Neural cell (in vitro differentiated cells): ENCODE results near the gene DEFB131B. TPM values are rescaled to one million over a fixed set of nuclear protein-coding genes. Genes with fewer than 3 reads are reported as not detected.

Source experiments
- H2AFZ ChIP-seq: fragments of 200-600, 300-800 bp; sonication (generic), shearing (Covaris generic); 2 replicates; pipeline ENCODE4 v1.6.0; 2014; ENCODE audit warnings: low read depth, mild to moderate bottlenecking, antibody characterized with exemption, low read length, moderate library complexity
- H3F3A ChIP-seq: fragments of 200-600 bp; shearing (Covaris generic); 2 replicates; pipeline ENCODE4 v1.6.1; 2016; ENCODE audit warnings: mild to moderate bottlenecking, moderate library complexity, mixed read lengths, antibody characterized with exemption, low read length; ENCODE audit not compliant: insufficient read depth, poor library complexity, severe bottlenecking
- H3K27ac ChIP-seq: fragments of 200-600, 300-800 bp; sonication (generic), shearing (Covaris generic); 2 replicates; pipeline ENCODE4 v1.5.1; 2014; ENCODE audit warnings: mild to moderate bottlenecking, low read length, moderate library complexity
- H3K27me3 ChIP-seq: fragments of 300-800, 200-600 bp; sonication (generic), shearing (Covaris generic); 2 replicates; pipeline ENCODE4 v1.6.0; 2014; ENCODE audit warnings: mild to moderate bottlenecking, low read depth, low read length, moderate library complexity; ENCODE audit not compliant: insufficient read depth
- H3K36me3 ChIP-seq: fragments of 300-800, 200-600 bp; sonication (generic), shearing (Covaris generic); 2 replicates; pipeline ENCODE4 v1.5.1; 2014; ENCODE audit warnings: mild to moderate bottlenecking, antibody characterized with exemption, low read length, moderate library complexity; ENCODE audit not compliant: insufficient read depth
- H3K4me2 ChIP-seq: fragments of 300-800, 200-600 bp; sonication (generic), shearing (Covaris generic); 2 replicates; pipeline ENCODE4 v1.6.0; 2014; ENCODE audit warnings: mild to moderate bottlenecking, low read length
- H3K4me3 ChIP-seq: fragments of 300-800, 200-600 bp; sonication (generic), shearing (Covaris generic); 2 replicates; pipeline ENCODE4 v1.5.1; 2014; ENCODE audit warnings: mild to moderate bottlenecking, low read length, moderate library complexity
- H3K79me2 ChIP-seq: fragments of 200-600 bp; shearing (Covaris generic); replicated peaks from 2 replicates; pipeline ENCODE4 v1.6.0; 2014; ENCODE audit warnings: mild to moderate bottlenecking, low read length, moderate library complexity; ENCODE audit not compliant: insufficient read depth
- H3K9ac ChIP-seq: fragments of 300-800, 200-600 bp; sonication (generic), shearing (Covaris generic); 2 replicates; pipeline ENCODE4 v1.6.1; 2016; ENCODE audit warnings: mild to moderate bottlenecking, low read length, mixed read lengths
- H3K9me2 ChIP-seq: fragments of 200-600 bp; shearing (Covaris generic); 2 replicates; pipeline ENCODE4 v1.6.1; 2016; ENCODE audit warnings: mild to moderate bottlenecking, low read length, mixed read lengths; ENCODE audit not compliant: insufficient read depth
- H3K9me3 ChIP-seq: fragments of 200-600, 300-800 bp; sonication (generic), shearing (Covaris generic); 2 replicates; pipeline ENCODE4 v1.6.1; 2016; ENCODE audit warnings: mild to moderate bottlenecking, mixed run types, low read length, moderate library complexity, mixed read lengths
- H4K20me1 ChIP-seq: fragments of 200-600 bp; shearing (Covaris generic); 2 replicates; pipeline ENCODE4 v1.6.1; 2016; ENCODE audit warnings: mild to moderate bottlenecking, mixed run types; ENCODE audit not compliant: insufficient read depth
- CTCF ChIP-seq: fragments of 450-650 bp; IDR thresholded peaks from 2 replicates; pipeline ENCODE4 v1.5.1; 2014; ENCODE audit warnings: antibody characterized with exemption, mild to moderate bottlenecking, moderate library complexity; ENCODE audit not compliant: poor library complexity, severe bottlenecking
- EP300 ChIP-seq: fragments of 450-650 bp; conservative IDR thresholded peaks from 2 replicates; pipeline ENCODE4 v1.6.1; 2014; ENCODE audit warnings: antibody characterized with exemption, mild to moderate bottlenecking, moderate library complexity; ENCODE audit not compliant: poor library complexity, severe bottlenecking
- EZH2 ChIP-seq: fragments of 200-600, 300-800 bp; shearing (Covaris generic), sonication (generic); IDR thresholded peaks from 2 replicates; pipeline ENCODE4 v1.6.1; 2014; ENCODE audit warnings: antibody characterized with exemption, low read length, borderline replicate concordance, mild to moderate bottlenecking; ENCODE audit not compliant: insufficient read depth, poor library complexity, severe bottlenecking
- MXI1 ChIP-seq: fragments of 450-650 bp; conservative IDR thresholded peaks from 2 replicates; pipeline ENCODE4 v1.6.1; 2014; ENCODE audit warnings: antibody characterized with exemption, mild to moderate bottlenecking; ENCODE audit not compliant: poor library complexity, severe bottlenecking
- POLR2AphosphoS5 ChIP-seq: IDR thresholded peaks from 2 replicates; pipeline ENCODE4 v1.6.1; 2012
- RAD21 ChIP-seq: fragments of 450-650 bp; conservative IDR thresholded peaks from 2 replicates; pipeline ENCODE4 v1.6.1; 2014; ENCODE audit warnings: antibody characterized with exemption, mild to moderate bottlenecking, moderate library complexity
- SMC3 ChIP-seq: fragments of 450-650 bp; conservative IDR thresholded peaks from 2 replicates; pipeline ENCODE4 v1.6.1; 2014; ENCODE audit warnings: antibody characterized with exemption, mild to moderate bottlenecking, moderate library complexity; ENCODE audit not compliant: poor library complexity
- TAF1 ChIP-seq: IDR thresholded peaks from 2 replicates; pipeline ENCODE4 v1.6.1; 2012; ENCODE audit warnings: low read depth
- polyA plus RNA-seq: library from polyadenylated mRNA; depleted of rRNA; stranded (reverse); fragments of >200 nt; gene quantifications from 2 replicates; pipeline ENCODE4 v1.2.3, GENCODE V29; 2014
- TF ChIP-seq, protein P1 (sequence below): IDR thresholded peaks from 2 replicates; pipeline ENCODE4 v1.6.1; 2012; ENCODE audit warnings: borderline replicate concordance

Gene DEFB131B
- polyA plus RNA-seq, 1 donor from 2014 or later: not detected

DNA sequence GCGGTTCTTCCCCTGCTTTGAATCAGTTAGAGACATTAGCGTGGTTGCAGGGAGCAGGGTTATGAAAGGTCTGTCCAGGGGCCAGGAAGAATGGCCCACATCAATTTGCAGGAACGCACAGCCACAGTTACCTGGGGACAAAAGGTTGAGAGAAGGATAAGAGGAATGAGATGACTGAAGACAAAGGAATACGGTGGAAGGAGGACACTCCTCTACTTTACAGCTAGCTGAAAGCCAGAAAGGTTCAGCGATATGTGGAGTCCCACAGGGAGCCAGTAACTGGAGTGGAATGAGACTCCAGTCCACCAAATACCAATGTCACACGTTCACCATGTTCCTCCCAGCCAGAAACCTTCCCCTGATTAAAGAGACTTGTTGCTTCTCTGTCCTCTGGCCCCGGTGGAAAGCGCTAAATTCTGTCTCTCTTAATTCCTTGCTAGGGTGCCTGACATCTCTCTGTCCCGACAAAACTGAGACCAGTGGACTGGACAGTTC lies 39.4 kb downstream of the DEFB131B start:
- Histone ChIP-seq H3K9ac (no peak overlapping the region), H3K9me2 (no peaks in the 10 kb centered on the region), H3K79me2 (no peaks in the 10 kb centered on the region), H3K36me3 (no peaks in the 10 kb centered on the region), H3K27me3 (no peaks in the 10 kb centered on the region), H3K27ac (no peak overlapping the region), H3F3A (no peaks in the 10 kb centered on the region), H3K9me3 (no peaks in the 10 kb centered on the region), H4K20me1 (no peaks in the 10 kb centered on the region), H3K4me2 (no peak overlapping the region), H3K4me3 (no peak overlapping the region), H2AFZ (no peak overlapping the region)
- TF ChIP-seq EP300: no peak
- TF ChIP-seq, protein P1, sequence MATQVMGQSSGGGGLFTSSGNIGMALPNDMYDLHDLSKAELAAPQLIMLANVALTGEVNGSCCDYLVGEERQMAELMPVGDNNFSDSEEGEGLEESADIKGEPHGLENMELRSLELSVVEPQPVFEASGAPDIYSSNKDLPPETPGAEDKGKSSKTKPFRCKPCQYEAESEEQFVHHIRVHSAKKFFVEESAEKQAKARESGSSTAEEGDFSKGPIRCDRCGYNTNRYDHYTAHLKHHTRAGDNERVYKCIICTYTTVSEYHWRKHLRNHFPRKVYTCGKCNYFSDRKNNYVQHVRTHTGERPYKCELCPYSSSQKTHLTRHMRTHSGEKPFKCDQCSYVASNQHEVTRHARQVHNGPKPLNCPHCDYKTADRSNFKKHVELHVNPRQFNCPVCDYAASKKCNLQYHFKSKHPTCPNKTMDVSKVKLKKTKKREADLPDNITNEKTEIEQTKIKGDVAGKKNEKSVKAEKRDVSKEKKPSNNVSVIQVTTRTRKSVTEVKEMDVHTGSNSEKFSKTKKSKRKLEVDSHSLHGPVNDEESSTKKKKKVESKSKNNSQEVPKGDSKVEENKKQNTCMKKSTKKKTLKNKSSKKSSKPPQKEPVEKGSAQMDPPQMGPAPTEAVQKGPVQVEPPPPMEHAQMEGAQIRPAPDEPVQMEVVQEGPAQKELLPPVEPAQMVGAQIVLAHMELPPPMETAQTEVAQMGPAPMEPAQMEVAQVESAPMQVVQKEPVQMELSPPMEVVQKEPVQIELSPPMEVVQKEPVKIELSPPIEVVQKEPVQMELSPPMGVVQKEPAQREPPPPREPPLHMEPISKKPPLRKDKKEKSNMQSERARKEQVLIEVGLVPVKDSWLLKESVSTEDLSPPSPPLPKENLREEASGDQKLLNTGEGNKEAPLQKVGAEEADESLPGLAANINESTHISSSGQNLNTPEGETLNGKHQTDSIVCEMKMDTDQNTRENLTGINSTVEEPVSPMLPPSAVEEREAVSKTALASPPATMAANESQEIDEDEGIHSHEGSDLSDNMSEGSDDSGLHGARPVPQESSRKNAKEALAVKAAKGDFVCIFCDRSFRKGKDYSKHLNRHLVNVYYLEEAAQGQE: no peak

- Histone ChIP-seq H3K9me3 (no peaks in the 10 kb centered on the region), H3K9me2 (no peaks in the 10 kb centered on the region), H3K9ac (peak within 1 kb of the TSS; percentile 72), H3F3A (no peaks in the 10 kb centered on the region), H4K20me1 (no peaks in the 10 kb centered on the region), H3K27me3 (no peaks in the 10 kb centered on the region), H3K4me3 (peak within 1 kb of the TSS; percentile 75), H3K27ac (peak within 1 kb of the TSS; percentile 63), H3K36me3 (no peaks in the 10 kb centered on the region), H2AFZ (peak within 1 kb of the TSS; percentile 84), H3K79me2 (peaks cover 41% of the 10 kb centered on the region), H3K4me2 (peak within 1 kb of the TSS; percentile 79)
- TF ChIP-seq SMC3 (peak; percentile 46), EP300 (no peak), POLR2AphosphoS5 (peak; percentile 31), MXI1 (no peak), RAD21 (peak; percentile 30), TAF1 (no peak), CTCF (no peak), EZH2 (no peak)
- TF ChIP-seq, protein P1: no peak
Observed at GRCh38 chr11:71927820-71928736, 49.8 kb downstream of the DEFB131B start, which contains the start of gene XNDC1N. Gene XNDC1N (minus strand): TSS chr11:71928594. CDS start chr11:71923353, 5,241 bp downstream.
